GM19467 (cell line): ENCODE measurements around the gene SLC19A1.

ENCODE experiments used
- ATAC-seq: cut with Tn5 transposase; IDR thresholded peaks from one replicate; pipeline ENCODE4 v1.9.1; 2021; ENCODE audit warnings: mild to moderate bottlenecking, moderate library complexity; ENCODE audit not compliant: unreplicated experiment

Gene SLC19A1

DNA sequence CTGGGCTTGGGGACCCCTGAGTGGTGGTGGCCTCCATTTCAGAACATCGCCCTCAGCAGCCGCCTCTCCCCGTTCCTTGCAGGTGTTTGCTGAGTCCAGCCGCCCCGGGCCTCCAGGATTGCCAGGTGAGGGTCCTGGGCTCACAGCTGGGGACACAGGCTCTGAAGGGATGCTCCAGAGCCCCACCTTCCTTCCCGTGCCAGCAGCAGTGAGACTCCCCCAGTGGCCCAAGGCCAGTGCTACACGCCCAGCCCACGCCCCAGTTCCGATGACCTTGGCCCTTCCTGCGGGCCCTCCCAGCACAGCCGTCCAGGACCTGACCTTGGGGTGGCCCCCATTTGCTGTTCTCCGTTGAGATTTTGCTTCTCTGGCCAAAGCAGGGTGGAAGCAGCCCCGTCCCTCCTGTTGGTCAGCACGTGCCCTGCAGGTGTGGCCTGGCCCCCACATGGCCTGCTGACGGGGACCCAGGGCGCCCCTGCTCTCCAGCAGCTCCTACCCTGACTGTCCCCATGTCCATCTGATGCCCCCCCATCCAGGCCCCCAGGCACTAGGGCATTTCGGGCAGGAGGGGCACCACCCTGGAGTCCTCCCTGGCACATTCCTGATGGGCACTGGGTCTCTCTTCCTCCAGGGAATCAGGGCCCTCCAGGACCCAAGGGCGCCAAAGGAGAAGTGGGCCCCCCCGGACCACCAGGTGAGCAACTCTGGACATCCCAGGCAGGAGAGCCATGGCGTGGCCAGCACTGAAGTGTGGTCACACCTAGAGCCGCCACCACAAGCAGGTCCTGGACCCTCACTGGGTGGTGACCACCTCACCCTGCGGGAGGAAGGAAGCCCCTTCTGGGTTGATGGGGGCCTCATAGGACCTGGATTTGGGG, 45.0 kb downstream of the SLC19A1 start:
- ATAC-seq = no peak

DNA sequence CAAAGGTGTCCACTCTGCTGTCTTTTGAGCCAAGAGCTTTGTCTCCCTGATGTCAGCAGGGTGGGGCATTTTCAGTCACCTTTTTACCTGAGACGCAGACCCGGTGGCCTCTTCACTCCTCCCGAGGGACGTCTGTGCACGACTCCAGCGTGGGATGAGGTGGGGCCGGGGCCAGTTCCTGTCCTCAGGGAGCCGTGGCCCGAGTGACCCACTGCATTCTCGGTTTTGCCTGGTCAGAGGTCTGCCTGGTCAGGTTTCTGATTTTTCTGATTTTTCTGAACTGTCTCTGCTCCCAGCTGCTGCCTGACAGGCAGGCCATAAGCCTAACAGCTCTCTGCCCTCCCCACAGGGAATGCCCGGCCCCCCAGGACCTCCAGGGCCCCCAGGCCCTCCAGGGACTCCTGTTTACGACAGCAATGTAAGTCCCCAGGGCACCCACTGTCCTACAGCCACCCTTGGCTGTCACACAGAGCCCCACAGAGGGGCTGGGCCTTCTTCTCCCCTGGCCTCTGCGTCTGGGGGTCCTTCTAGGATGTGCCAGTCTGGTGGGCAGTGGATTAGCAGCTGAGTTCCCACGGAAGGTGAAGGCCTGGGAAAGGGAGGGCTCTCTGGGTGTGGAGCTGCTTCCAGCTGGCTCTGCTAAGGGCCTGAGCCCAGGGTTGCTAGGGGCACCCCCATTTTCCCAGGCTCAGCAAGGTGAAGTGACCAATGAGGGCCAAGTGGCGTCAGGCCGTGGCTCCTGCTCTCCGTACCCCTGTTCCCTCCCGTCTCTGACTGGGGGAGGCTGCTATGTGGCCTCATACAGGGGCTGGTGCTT, 45.9 kb downstream of the SLC19A1 start:
- no peak for ATAC-seq

DNA sequence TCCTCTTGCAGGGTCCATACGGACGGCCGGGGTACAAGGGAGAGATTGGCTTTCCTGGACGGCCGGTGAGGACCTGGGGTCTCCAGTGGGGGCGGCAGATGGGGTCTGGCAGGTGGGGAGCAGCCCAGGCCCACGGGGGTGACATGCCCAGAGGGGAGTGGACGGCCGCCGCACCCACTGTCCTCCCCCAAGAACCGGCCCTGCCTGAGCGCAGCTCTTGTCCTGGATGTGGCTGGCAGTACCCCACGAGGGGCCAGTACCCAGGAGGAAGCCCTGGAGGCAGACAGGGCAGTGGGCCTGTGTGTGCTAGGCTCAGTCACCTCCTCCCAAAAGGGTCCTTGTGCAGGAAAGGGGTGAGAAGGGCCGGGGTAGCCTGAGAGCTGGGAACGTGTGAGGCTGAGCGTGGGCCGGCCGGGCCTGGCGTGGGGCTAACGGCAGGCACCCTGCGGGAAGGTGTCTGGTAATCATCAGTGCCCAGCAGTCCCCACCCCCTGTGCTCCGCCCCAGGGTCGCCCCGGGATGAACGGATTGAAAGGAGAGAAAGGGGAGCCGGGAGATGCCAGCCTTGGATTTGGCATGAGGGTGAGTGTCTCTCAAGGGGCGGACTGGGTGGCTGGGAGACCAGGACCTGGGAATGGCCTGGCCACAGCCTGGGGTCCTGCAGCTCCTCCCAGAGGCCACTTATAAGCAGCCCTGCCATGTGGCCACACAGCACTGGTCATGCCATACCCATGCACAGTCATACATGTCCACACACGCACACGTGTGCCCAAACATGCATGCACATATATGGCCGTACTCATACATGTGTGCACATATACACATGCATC, 47.2 kb downstream of the SLC19A1 start:
- no peak for ATAC-seq

- no peak for ATAC-seq
These were observed 47.9 kb downstream of the SLC19A1 start for GRCh38 chr21:45494135-45494850.

DNA sequence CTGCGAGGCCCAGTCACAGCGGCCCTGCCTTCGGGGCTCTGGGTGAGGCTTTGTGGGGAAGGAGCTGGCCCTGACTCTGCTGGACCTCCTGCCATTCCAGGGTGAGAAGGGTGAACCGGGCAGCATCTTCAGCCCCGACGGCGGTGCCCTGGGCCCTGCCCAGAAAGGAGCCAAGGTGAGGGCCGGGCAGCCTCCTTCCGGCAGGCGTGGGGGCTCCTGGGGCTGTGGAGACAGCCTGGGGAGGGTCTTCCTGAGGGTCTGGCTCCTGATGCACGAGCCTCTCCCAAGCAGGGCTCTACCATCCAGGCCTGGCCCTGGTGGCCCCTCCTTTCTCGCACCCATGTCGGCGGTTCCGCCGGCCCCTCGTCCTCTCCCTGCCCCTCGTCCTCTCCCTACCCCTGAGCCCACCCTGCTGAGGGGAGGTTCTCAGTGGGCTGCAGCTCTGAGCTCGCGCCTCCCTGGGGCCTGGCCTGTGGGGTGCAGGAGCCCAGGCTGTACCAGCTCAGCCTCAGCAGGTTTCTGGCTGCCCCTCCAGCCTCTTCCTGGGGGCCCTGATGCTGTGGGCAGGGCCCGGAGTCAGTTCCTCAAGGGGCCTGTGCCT, 48.7 kb downstream of the SLC19A1 start:
- no peak for ATAC-seq

DNA sequence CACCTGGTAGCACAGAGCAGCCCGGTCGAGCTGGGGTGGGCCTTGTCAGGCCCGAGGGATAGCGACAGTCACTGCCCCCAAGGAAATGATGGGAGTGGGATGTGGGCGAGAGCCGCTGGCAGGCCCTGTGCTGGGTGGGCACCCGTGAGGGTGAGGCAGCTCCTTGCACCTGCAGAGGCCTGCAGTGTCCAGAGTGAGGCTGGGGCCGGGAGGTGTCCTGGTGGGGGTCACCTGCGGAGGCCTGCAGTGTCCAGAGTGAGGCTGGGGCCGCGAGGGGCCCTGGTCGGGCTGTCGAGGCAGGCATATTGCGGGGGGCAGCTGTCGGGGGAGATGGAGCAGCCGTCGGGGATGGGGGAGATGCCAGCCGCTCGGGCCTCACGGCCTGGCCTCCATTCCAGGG, 49.5 kb downstream of the SLC19A1 start:
- no peak for ATAC-seq

DNA sequence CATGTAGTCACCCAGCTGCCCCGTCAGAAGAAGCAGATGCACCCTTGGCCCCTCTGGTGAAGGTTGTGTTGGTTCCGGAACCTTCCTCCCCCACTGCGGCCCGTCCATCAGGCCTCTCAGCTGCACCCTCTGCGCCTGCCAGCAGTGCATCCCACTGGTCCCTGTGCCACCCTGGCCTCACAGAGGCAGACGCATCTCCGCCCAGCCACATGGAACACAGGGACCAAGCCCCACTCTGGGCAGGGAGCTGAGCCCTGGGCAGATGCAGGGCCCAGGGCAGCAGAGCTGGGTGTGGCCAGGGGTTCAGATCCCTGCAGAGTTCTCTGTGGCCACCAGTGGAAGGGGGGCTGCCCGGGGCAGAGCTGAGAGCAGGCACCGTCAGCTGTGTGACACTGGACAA, 50.6 kb downstream of the SLC19A1 start:
- no peak for ATAC-seq

DNA sequence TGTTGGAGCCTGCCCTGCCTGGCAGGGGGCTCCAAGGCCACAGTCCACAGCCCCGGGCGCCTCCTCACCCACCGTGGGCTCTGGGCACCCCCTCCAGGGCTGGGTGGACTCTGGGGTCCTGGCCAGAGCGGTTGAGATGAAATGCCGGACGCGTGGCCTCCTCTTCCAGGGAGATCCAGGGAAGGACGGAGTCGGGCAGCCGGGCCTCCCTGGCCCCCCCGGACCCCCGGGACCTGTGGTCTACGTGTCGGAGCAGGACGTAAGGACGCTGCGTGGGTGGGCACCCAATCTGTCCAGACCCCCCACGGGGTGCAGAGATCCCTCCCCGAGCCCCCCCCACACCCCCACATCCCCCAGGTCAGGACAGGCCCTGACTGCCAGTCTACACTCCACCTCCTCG, 51.2 kb downstream of the SLC19A1 start:
- ATAC-seq = no peak

GRCh38 chr21:45490049-45490731, 52.0 kb downstream of the SLC19A1 start:
- ATAC-seq = no peak

DNA sequence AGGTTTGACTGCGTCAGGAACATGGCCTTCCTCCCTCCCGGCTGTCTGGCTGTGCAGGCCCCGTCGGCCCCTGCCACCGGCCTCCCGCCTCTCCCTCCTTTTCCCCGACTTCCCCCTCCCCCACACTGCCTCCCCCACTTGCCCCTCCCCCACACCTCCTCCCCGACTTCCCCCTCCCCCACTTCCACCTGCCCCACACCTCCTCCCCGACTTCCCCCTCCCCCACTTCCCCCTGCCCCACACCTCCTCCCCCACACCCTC, 52.6 kb downstream of the SLC19A1 start:
- ATAC-seq = no peak

DNA sequence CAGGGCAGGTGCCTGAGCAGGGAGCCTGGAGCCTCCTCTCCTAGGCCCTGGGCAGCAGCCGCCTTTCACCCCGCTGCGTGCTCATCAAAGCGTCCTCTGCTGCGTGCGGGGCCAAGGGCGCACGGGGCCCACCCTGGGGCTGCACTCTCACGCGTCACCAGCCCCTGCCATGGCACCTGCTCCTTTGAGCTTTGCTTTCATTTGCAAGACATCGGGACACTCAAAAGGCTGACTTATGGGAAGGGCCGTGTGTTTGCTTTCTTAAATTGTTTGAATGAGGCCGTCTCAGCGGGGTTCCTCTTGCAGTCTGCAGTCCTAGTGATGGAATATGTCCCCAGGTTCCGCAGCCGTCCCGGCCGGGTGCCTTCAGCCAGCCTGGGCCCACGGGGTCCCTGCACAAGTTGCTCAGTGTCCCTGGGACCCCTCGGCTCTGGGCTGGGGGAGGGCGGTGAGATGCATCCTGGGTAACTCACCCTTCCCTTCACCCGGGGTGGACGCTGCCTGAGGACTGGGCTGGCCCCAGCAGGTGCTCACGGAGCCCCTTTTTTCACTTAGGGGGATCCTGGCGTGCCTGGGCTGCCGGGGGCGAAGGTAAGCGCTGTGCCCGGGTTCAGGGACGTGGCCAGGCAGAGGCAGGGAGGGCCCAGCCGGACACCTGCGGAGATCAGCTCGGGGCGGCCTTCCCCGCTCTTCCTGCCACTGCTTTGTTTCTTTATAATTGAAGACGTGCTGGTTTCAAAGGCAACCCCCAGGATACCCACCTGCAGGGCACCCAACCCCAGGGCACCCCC, 53.1 kb downstream of the SLC19A1 start:
- no peak for ATAC-seq

DNA sequence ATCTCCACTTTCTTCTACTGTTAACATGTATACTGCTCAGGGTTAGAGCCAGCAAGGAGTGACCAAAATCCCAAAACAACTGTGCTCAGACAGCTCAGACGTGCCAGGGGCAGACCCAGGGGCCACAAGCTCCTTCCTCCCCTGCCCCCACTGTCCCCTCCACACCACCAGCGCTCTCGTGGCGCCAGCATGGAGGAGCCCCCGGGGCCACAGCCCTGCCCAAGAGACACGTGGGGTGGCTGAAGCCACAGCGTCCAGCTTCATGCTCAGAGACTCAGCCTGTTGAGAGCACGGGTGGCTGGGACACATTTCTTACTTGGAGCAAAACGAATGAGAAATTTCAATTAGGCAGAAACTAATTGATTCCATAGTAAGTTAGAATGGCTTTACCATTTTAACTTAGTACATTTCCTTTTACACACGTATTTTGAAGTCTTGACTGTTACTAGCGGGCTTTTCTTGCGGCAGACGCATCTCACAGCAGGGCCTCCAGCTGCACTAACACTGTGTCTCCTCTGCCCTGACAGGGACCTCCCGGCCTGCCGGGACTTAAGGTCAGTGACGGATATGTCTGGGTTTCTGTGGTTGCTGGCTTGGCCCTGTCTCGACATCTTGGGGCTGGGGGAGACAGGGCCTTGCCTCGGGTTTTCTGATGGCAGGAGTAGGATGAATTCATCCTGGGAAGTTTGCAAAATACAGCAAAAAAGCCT, 54.2 kb downstream of the SLC19A1 start:
- ATAC-seq = no peak

- no peak for ATAC-seq
These were observed 55.0 kb downstream of the SLC19A1 start for GRCh38 chr21:45487161-45487806.

GRCh38 chr21:45486443-45487160, 55.6 kb downstream of the SLC19A1 start:
- no peak for ATAC-seq

- ATAC-seq = no peak
These were observed 56.4 kb downstream of the SLC19A1 start for GRCh38 chr21:45485686-45486442.

- ATAC-seq = no peak
These were observed 57.9 kb downstream of the SLC19A1 start for GRCh38 chr21:45484318-45484717.
